Measurements from ENCODE around the gene TOP2A.

DNA sequence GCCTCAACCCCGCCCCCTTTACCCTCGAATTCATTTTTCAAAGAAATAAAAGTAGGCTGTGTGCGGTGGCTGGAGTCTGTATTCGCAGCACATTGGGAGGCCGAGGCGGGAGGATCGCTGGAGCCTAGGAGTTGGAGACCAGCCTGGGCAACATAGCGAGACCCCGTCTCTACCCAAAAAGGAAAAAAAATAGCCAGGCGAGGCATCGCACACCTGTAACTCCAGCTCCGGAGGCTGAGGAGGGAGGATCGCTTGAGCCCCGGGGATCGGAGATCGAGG lies 671 bp upstream of the TOP2A start:
- TF ChIP-seq, protein P1, sequence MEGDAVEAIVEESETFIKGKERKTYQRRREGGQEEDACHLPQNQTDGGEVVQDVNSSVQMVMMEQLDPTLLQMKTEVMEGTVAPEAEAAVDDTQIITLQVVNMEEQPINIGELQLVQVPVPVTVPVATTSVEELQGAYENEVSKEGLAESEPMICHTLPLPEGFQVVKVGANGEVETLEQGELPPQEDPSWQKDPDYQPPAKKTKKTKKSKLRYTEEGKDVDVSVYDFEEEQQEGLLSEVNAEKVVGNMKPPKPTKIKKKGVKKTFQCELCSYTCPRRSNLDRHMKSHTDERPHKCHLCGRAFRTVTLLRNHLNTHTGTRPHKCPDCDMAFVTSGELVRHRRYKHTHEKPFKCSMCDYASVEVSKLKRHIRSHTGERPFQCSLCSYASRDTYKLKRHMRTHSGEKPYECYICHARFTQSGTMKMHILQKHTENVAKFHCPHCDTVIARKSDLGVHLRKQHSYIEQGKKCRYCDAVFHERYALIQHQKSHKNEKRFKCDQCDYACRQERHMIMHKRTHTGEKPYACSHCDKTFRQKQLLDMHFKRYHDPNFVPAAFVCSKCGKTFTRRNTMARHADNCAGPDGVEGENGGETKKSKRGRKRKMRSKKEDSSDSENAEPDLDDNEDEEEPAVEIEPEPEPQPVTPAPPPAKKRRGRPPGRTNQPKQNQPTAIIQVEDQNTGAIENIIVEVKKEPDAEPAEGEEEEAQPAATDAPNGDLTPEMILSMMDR (IDR thresholded peaks at IDR 0.05): no peak
- no peak for TF ChIP-seq POLR2AphosphoS5 (IDR thresholded peaks at IDR 0.05)
- no peak for TF ChIP-seq EP300 (IDR thresholded peaks at IDR 0.05)
- TF ChIP-seq POLR2A (IDR thresholded peaks at IDR 0.05): no peak
